ENCODE data around the gene LDAF1. TPM values are rescaled to one million over a fixed set of nuclear protein-coding genes. Genes with fewer than 3 reads are reported as not detected.

LDAF1 gene
- total and polyA plus RNA-seq, 2 donors (not counting 1 experiment from before 2014, with no cell fraction given), result 11.3 to 21.1 TPM

DNA sequence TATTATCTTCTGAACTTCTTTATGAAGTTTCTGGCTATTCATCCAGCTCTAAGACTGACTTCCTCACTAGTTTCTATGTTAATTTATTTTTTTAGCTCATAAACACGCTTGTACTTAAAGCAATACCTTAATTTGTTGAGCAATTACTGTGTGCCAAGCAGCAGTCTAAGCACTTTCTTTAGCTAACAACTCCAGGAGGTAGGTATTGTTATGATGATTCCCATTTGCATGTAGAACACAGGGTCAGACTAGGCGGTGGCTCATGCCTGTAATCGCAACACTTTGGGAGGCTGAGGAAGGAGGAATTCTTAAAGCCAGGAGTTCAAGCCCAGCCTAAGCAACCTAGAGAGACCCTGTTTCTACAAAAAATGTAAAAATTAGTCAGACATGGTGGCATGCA is 27.7 kb upstream of the LDAF1 start:
- H3K4me1 ChIP-seq (ENCODE audit: control insufficient read depth in 2 of 2, insufficient read depth in 2 of 2, low read length in 2 of 2), result no peaks in the 10 kb centered on the region
- no peaks in the 10 kb centered on the region for H3K79me2 ChIP-seq (ENCODE audit: control insufficient read depth, insufficient read depth, low read length)
- no peaks in the 10 kb centered on the region for H3K4me1 Mint-ChIP-seq
- H3K9ac ChIP-seq (ENCODE audit: low read length), result no peak overlapping the region
- H4K20me1 ChIP-seq (ENCODE audit: control insufficient read depth, insufficient read depth, low read length, poor library complexity, severe bottlenecking), result no peaks in the 10 kb centered on the region
- no peak overlapping the region for H3K4me3 ChIP-seq (ENCODE audit: control extremely low read depth in 1 of 5, extremely low read depth in 1 of 5, insufficient read depth in 1 of 5, low read depth in 2 of 5, low read length in 4 of 5)
- H3K4me3 Mint-ChIP-seq, result no peak overlapping the region
- no peaks in the 10 kb centered on the region for H3K9me3 Mint-ChIP-seq (ENCODE audit: insufficient read depth)
- peaks cover 0 to 3% (median 0%) of the 10 kb centered on the region in 4 experiments for H3K27me3 ChIP-seq (replicated peaks in 1 of 4; ENCODE audit: control extremely low read depth in 1 of 4, control insufficient read depth in 3 of 4, insufficient read depth in 4 of 4, low read length in 3 of 4)
- ATAC-seq (ENCODE audit: low read depth), result no peak
- no peak overlapping the region for H3K4me2 ChIP-seq (replicated peaks; ENCODE audit: low read depth, low read length, poor library complexity, severe bottlenecking)
- no peaks in the 10 kb centered on the region for H3K36me3 ChIP-seq (replicated peaks in 1 of 2; ENCODE audit: control extremely low read depth in 1 of 2, control insufficient read depth in 1 of 2, extremely low read depth in 1 of 2, insufficient read depth in 2 of 2, low read length in 1 of 2)
- DNase-seq, result no peak
- no CpG with 5 or more reads among the region's 3 CpGs for WGBS (ENCODE audit: insufficient coverage)
- no peak overlapping the region for H3K27ac Mint-ChIP-seq
- intact Hi-C loops (cut with micrococcal nuclease), result no loop called here
- no peaks in the 10 kb centered on the region for H3K9me3 ChIP-seq (ENCODE audit: control extremely low read depth in 1 of 3, control insufficient read depth in 2 of 3, insufficient read depth in 1 of 3, low read length in 2 of 3)
- TF ChIP-seq EZH2 (IDR thresholded peaks at IDR 0.05; ENCODE audit: borderline replicate concordance, insufficient read depth, low read depth, low read length, poor library complexity, severe bottlenecking) (no peak), CTCF (IDR thresholded peaks at IDR 0.05) (no peak)
- no peak overlapping the region for H2AFZ ChIP-seq (ENCODE audit: insufficient read depth, low read depth, low read length, poor library complexity, severe bottlenecking)
- H3K27me3 Mint-ChIP-seq, result peaks cover 1% of the 10 kb centered on the region
- ChIA-PET CTCF (interaction anchor here (1.2 kb wide), 1 partner anchor 27 kb away, joined by 3 read pairs; the partner anchor contains the start of gene LDAF1), POLR2A (no interaction called here)
- no peak overlapping the region for H3K27ac ChIP-seq (ENCODE audit: low read length in 2 of 2)

GRCh38 chr16:21134053-21134452 is 24.4 kb upstream of the LDAF1 start:
- POLR2A ChIA-PET, result no interaction called here
- CTCF ChIA-PET, result no interaction called here

More at GRCh38 chr16:21134053-21134452, 24.4 kb upstream of the LDAF1 start:
- Histone ChIP-seq H3K27me3 (replicated peaks in 1 of 4; ENCODE audit: control extremely low read depth in 1 of 4, control insufficient read depth in 3 of 4, insufficient read depth in 4 of 4, low read length in 3 of 4) (peaks cover 0 to 3% (median 0%) of the 10 kb centered on the region in 4 experiments), H2AFZ (ENCODE audit: insufficient read depth, low read depth, low read length, poor library complexity, severe bottlenecking) (no peak overlapping the region), H3K79me2 (ENCODE audit: control insufficient read depth, insufficient read depth, low read length) (no peaks in the 10 kb centered on the region), H3K9ac (ENCODE audit: low read length) (no peak overlapping the region), H3K4me2 (replicated peaks; ENCODE audit: low read depth, low read length, poor library complexity, severe bottlenecking) (no peak overlapping the region), H3K9me3 (ENCODE audit: control extremely low read depth in 1 of 3, control insufficient read depth in 2 of 3, insufficient read depth in 1 of 3, low read length in 2 of 3) (no peaks in the 10 kb centered on the region), H3K27ac (ENCODE audit: low read length in 2 of 2) (no peak overlapping the region), H3K4me1 (ENCODE audit: control insufficient read depth in 2 of 2, insufficient read depth in 2 of 2, low read length in 2 of 2) (no peaks in the 10 kb centered on the region), H4K20me1 (ENCODE audit: control insufficient read depth, insufficient read depth, low read length, poor library complexity, severe bottlenecking) (no peaks in the 10 kb centered on the region), H3K4me3 (ENCODE audit: control extremely low read depth in 1 of 5, extremely low read depth in 1 of 5, insufficient read depth in 1 of 5, low read depth in 2 of 5, low read length in 4 of 5) (no peak overlapping the region), H3K36me3 (replicated peaks in 1 of 2; ENCODE audit: control extremely low read depth in 1 of 2, control insufficient read depth in 1 of 2, extremely low read depth in 1 of 2, insufficient read depth in 2 of 2, low read length in 1 of 2) (no peaks in the 10 kb centered on the region)
- Mint-ChIP-seq H3K4me1 (no peaks in the 10 kb centered on the region), H3K4me3 (no peak overlapping the region), H3K9me3 (ENCODE audit: insufficient read depth) (no peaks in the 10 kb centered on the region), H3K27ac (no peak overlapping the region), H3K27me3 (peaks cover 8% of the 10 kb centered on the region)
- no peak for ATAC-seq (ENCODE audit: low read depth)
- TF ChIP-seq EZH2 (IDR thresholded peaks at IDR 0.05; ENCODE audit: borderline replicate concordance, insufficient read depth, low read depth, low read length, poor library complexity, severe bottlenecking) (no peak), CTCF (IDR thresholded peaks at IDR 0.05) (no peak)
- intact Hi-C loops (cut with micrococcal nuclease), result no loop called here
- 86% methylated on average over 7 of the region's 8 CpGs for WGBS (ENCODE audit: insufficient coverage)
- no peak for DNase-seq
